ENCODE results near the gene CPNE4. TPM values are rescaled to one million over a fixed set of nuclear protein-coding genes. Genes with fewer than 3 reads are reported as not detected.

Gene CPNE4
- total and polyA plus RNA-seq, 8 donors = 0.14 to 1.7 (median 0.66) TPM

DNA sequence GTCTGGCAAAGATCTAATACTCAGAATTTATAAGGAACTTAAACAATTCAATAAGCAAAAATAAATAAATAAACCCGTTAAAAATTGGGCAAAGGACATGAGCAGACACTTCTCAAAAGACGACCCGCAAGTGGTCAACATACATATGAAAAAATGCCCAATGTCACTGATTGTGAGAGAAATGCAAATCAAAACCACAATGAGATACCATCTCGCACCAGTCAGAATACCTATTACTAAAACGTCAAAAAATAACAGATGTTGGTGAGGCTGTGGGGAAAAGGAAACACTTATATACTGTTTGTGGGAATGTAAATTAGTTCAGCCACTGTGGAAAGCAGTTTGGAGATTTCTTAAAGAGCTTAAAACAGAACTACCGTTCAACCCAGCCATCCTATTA lies 344.0 kb downstream of the CPNE4 start:
- Histone ChIP-seq H3K27me3 (no peaks in the 10 kb centered on the region), H3K27ac (no peak overlapping the region), H3K9me3 (no peaks in the 10 kb centered on the region), H3K4me1 (no peaks in the 10 kb centered on the region), H3K4me3 (no peak overlapping the region), H3K36me3 (no peaks in the 10 kb centered on the region)
- FAIRE-seq = no peak
- no peak for DNase-seq
- intact Hi-C loops (cut with DNase I) = no loop called here
- TF ChIP-seq, protein P1, sequence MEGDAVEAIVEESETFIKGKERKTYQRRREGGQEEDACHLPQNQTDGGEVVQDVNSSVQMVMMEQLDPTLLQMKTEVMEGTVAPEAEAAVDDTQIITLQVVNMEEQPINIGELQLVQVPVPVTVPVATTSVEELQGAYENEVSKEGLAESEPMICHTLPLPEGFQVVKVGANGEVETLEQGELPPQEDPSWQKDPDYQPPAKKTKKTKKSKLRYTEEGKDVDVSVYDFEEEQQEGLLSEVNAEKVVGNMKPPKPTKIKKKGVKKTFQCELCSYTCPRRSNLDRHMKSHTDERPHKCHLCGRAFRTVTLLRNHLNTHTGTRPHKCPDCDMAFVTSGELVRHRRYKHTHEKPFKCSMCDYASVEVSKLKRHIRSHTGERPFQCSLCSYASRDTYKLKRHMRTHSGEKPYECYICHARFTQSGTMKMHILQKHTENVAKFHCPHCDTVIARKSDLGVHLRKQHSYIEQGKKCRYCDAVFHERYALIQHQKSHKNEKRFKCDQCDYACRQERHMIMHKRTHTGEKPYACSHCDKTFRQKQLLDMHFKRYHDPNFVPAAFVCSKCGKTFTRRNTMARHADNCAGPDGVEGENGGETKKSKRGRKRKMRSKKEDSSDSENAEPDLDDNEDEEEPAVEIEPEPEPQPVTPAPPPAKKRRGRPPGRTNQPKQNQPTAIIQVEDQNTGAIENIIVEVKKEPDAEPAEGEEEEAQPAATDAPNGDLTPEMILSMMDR (IDR thresholded peaks at IDR 0.05) = no peak
- ATAC-seq = no peak
- WGBS, 2 donors = 73 to 76% methylated on average over 6 of the region's 6 CpGs

- ATAC-seq (no peak), FAIRE-seq (no peak), DNase-seq (no peak)
- Histone ChIP-seq H3K4me1 (no peaks in the 10 kb centered on the region), H3K27me3 (no peaks in the 10 kb centered on the region), H3K9me3 (no peaks in the 10 kb centered on the region), H3K27ac (no peak overlapping the region), H3K4me3 (no peak overlapping the region), H3K36me3 (no peaks in the 10 kb centered on the region)
- intact Hi-C loops (cut with DNase I) = no loop called here
- WGBS, 2 donors = 69 to 79% methylated on average over 3 of the region's 3 CpGs
- TF ChIP-seq, protein P1 (IDR thresholded peaks at IDR 0.05) = no peak
Observed at GRCh38 chr3:131688370-131688769, 346.4 kb downstream of the CPNE4 start.

GRCh38 chr3:131669600-131669999 lies 365.2 kb downstream of the CPNE4 start:
- H3K9me3 ChIP-seq = no peaks in the 10 kb centered on the region
- intact Hi-C loops (cut with DNase I) = no loop called here
- no peak overlapping the region for H3K4me3 ChIP-seq
- FAIRE-seq (no peak), DNase-seq (no peak), ATAC-seq (no peak)
- 66 to 70% methylated on average over 4 of the region's 4 CpGs for WGBS, 2 donors
- TF ChIP-seq, protein P1 (IDR thresholded peaks at IDR 0.05) = no peak
- H3K4me1 ChIP-seq = no peaks in the 10 kb centered on the region
- H3K27me3 ChIP-seq = no peaks in the 10 kb centered on the region
- H3K27ac ChIP-seq = no peak overlapping the region
- H3K36me3 ChIP-seq = no peaks in the 10 kb centered on the region

DNA sequence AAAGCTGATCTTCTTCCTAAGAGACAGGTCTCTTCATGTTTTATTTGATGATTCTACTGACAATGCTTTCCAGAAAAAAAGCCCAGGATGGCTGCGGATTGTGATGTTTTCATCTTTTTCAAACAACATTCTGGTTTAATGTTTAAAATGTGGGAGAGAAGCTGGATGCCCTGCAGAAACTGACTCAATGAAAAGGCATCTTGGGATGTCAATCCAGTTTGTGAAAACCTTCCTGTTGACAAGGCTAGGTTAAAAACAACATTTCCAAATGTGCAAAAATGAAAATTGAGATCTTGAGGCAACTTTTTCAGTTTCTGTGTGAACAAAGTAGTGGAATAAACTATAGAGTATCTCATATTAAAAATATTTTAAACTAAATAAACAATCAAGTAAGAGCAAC lies 376.0 kb downstream of the CPNE4 start:
- 42 to 65% methylated on average over 1 of the region's 1 CpG for WGBS, 2 donors
- no peak for ATAC-seq
- TF ChIP-seq, protein P1 (IDR thresholded peaks at IDR 0.05) = no peak

DNA sequence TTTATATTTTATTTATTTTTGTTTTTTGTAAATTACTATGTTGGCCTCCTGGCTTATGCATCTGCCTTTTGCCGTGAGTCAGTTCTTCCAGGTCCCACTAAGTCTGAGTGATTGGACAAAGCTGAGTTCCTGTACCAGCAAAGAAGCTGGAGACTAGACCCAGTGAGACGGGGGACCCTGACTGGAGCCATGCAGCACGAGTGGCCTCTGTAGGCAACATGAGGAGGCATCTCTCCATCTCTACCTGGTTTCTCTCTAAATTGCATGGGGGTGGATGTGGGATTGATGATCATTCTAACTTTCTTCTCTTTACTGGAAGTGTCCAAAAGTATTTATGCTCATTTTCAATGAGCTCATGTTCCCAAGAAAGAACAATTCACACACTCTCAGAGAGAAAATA lies 376.7 kb downstream of the CPNE4 start:
- no peaks in the 10 kb centered on the region for H3K36me3 ChIP-seq
- FAIRE-seq = no peak

More for the DNA sequence above, 376.0 kb downstream of the CPNE4 start:
- no peaks in the 10 kb centered on the region for H3K9me3 ChIP-seq
- FAIRE-seq (no peak), DNase-seq (no peak)
- no peak overlapping the region for H3K4me3 ChIP-seq
- intact Hi-C loops (cut with DNase I) = no loop called here
- H3K36me3 ChIP-seq = no peaks in the 10 kb centered on the region
- no peaks in the 10 kb centered on the region for H3K27me3 ChIP-seq
- no peaks in the 10 kb centered on the region for H3K4me1 ChIP-seq
- H3K27ac ChIP-seq = no peak overlapping the region

More for the DNA sequence above, 376.7 kb downstream of the CPNE4 start:
- ATAC-seq (no peak), DNase-seq (no peak)
- H3K27me3 ChIP-seq = no peaks in the 10 kb centered on the region
- no peaks in the 10 kb centered on the region for H3K9me3 ChIP-seq
- H3K27ac ChIP-seq = no peak overlapping the region
- TF ChIP-seq, protein P1 (IDR thresholded peaks at IDR 0.05) = no peak
- intact Hi-C loops (cut with DNase I) = no loop called here
- no peaks in the 10 kb centered on the region for H3K4me1 ChIP-seq
- no peak overlapping the region for H3K4me3 ChIP-seq
- WGBS, 2 donors = 57 to 71% methylated on average over 3 of the region's 3 CpGs
